ENCODE results near the gene DPF1. TPM values are rescaled to one million over a fixed set of nuclear protein-coding genes. Genes with fewer than 3 reads are reported as not detected.

DPF1 gene
- total and polyA plus RNA-seq, 2 donors (not counting 1 experiment from before 2014, with no cell fraction given): not detected

GRCh38 chr19:38263689-38264485 is 39.9 kb upstream of the DPF1 start:
- TF ChIP-seq EZH2 (IDR thresholded peaks at IDR 0.05; ENCODE audit: borderline replicate concordance, insufficient read depth, low read depth, low read length, poor library complexity, severe bottlenecking): no peak
- TF ChIP-seq CTCF (IDR thresholded peaks at IDR 0.05): no peak
- POLR2A ChIA-PET: interaction anchor here (0.6 to 2.5 kb wide), 9 partner anchors 8 to 597 kb away, joined by 3 to 13 read pairs (median 4); partner anchors contain the start of genes FAM98C, PPP1R14A, PSMD8 and SIPA1L3
- Histone ChIP-seq H3K9me3 (ENCODE audit: control extremely low read depth in 1 of 3, control insufficient read depth in 2 of 3, insufficient read depth in 1 of 3, low read length in 2 of 3) (no peaks in the 10 kb centered on the region), H3K4me2 (replicated peaks; ENCODE audit: low read depth, low read length, poor library complexity, severe bottlenecking) (peak overlapping the region; percentile 87), H3K4me1 (ENCODE audit: control insufficient read depth in 2 of 2, insufficient read depth in 2 of 2, low read length in 2 of 2) (peaks cover 20 to 26% of the 10 kb centered on the region in 2 donors), H3K27ac (ENCODE audit: low read length in 2 of 2) (peak overlapping the region; percentile 83 to 98), H3K9ac (ENCODE audit: low read length) (peak overlapping the region; percentile 84), H2AFZ (ENCODE audit: insufficient read depth, low read depth, low read length, poor library complexity, severe bottlenecking) (peak overlapping the region; percentile 84), H3K36me3 (replicated peaks in 1 of 2; ENCODE audit: control extremely low read depth in 1 of 2, control insufficient read depth in 1 of 2, extremely low read depth in 1 of 2, insufficient read depth in 2 of 2, low read length in 1 of 2) (no peaks in the 10 kb centered on the region), H3K79me2 (ENCODE audit: control insufficient read depth, insufficient read depth, low read length) (peaks cover 39% of the 10 kb centered on the region), H3K4me3 (ENCODE audit: control extremely low read depth in 1 of 5, extremely low read depth in 1 of 5, insufficient read depth in 1 of 5, low read depth in 2 of 5, low read length in 4 of 5) (peak overlapping the region in 4 of 5 experiments; percentile 67 to 87 (median 71)), H4K20me1 (ENCODE audit: control insufficient read depth, insufficient read depth, low read length, poor library complexity, severe bottlenecking) (no peaks in the 10 kb centered on the region), H3K27me3 (replicated peaks in 1 of 4; ENCODE audit: control extremely low read depth in 1 of 4, control insufficient read depth in 3 of 4, insufficient read depth in 4 of 4, low read length in 3 of 4) (no peaks in the 10 kb centered on the region)
- DNase-seq (peak; percentile 95), ATAC-seq (ENCODE audit: low read depth) (peak; percentile 91)
- Mint-ChIP-seq H3K4me1 (peaks cover 39% of the 10 kb centered on the region), H3K9me3 (ENCODE audit: insufficient read depth) (no peaks in the 10 kb centered on the region), H3K27ac (peak overlapping the region; percentile 99), H3K4me3 (peak overlapping the region; percentile 98), H3K27me3 (no peaks in the 10 kb centered on the region)
- CTCF ChIA-PET: interaction anchor here (0.9 to 3.2 kb wide), 6 partner anchors 9 to 72 kb away, joined by 3 to 23 read pairs (median 10); partner anchors contain the start of genes CATSPERG, KCNK6 and PPP1R14A
- 3% methylated on average over 34 of the region's 34 CpGs for WGBS (ENCODE audit: insufficient coverage)
- intact Hi-C loops (cut with micrococcal nuclease): loop anchor here (1.0 kb wide), 6 partner anchors 11 to 666 kb away; partner anchors contain the start of genes MRPS12, PSMD8 and SARS2
